K562 (cell line): ENCODE data around the gene MBD6. TPM values are rescaled to one million over a fixed set of nuclear protein-coding genes. Genes with fewer than 3 reads are reported as not detected.

ENCODE experiments used
- ATAC-seq: fragments of 200-7000 bp; cut with Tn5 transposase; 3 replicates; pipeline ENCODE4 v1.9.1; 2020; ENCODE audit warnings: moderate library complexity
- BruUV-seq: library from RNA; stranded (reverse); fragments of 400-500 nt; replicated peaks from 2 replicates; lab custom pipeline; 2021; lab: Mats Ljungman, UMichigan
- CTCF ChIA-PET: fragments of 300-600 bp; formaldehyde crosslinking; extraction: SDS; loops from one replicate; lab custom pipeline; 2021; ENCODE audit warnings: low intra/inter-chr PET ratio; lab: Yijun Ruan, JAX
- POLR2A ChIA-PET: fragments of 300-600, 350-650 bp; sonication (Branson Sonifier 250); formaldehyde crosslinking; extraction: SDS; loops from one replicate; lab custom pipeline; 2021; ENCODE audit warnings: antibody characterized with exemption, inconsistent platforms; lab: Yijun Ruan, JAX
- DNase-seq, 4 experiments: peaks; one replicate each; pipeline versions ENCODE4 v3.0.0 to v3.0.0-alpha.2; 2011 to 2018; ENCODE audit warnings: low spot score in 3 of 4, mixed read lengths in 3 of 4; ENCODE audit errors: extremely low read depth in 1 of 4
- FAIRE-seq: peaks from 2 replicates; lab custom pipeline; 2011; peaks lifted over from hg19 to GRCh38; lab: Jason Lieb, UNC
- H2AFZ ChIP-seq: 2 replicates; pipeline ENCODE4 v1.6.0; 2011; ENCODE audit warnings: low read depth, low read length, control low read depth, inconsistent platforms
- H3K27ac ChIP-seq: fragments of 200-600 bp; 3 replicates; pipeline ENCODE4 v1.8.0; 2011; ENCODE audit warnings: low read depth, mild to moderate bottlenecking, control low read depth, inconsistent platforms, low read length, moderate library complexity, mixed read lengths; ENCODE audit errors: extremely low read depth
- H3K27me3 ChIP-seq, 2 experiments: fragments of 300-600 bp in 1 of 2; 2 replicates in 1 of 2; 3 replicates in 1 of 2; pipeline versions ENCODE4 v1.6.0 to v1.8.0; 2011; ENCODE audit warnings: inconsistent platforms in 2 of 2, low read length in 2 of 2, mild to moderate bottlenecking in 1 of 2, mixed read lengths in 1 of 2, moderate library complexity in 1 of 2; ENCODE audit not compliant: control insufficient read depth in 2 of 2, insufficient read depth in 2 of 2
- H3K36me3 ChIP-seq: fragments of 300-600 bp; 3 replicates; pipeline ENCODE4 v1.8.0; 2011; ENCODE audit warnings: mild to moderate bottlenecking, low read length, inconsistent platforms; ENCODE audit not compliant: control insufficient read depth, insufficient read depth
- H3K4me1 ChIP-seq, 2 experiments: fragments of 200-600 bp in 1 of 2; replicated peaks in 1 of 2; 2 replicates in 1 of 2; 3 replicates in 1 of 2; pipeline versions ENCODE4 v1.5.1 to v1.8.0; 2011; ENCODE audit warnings: inconsistent platforms in 2 of 2, low read length in 2 of 2, mild to moderate bottlenecking in 1 of 2, mixed read lengths in 1 of 2, moderate library complexity in 1 of 2; ENCODE audit not compliant: control insufficient read depth in 2 of 2, insufficient read depth in 2 of 2
- H3K4me2 ChIP-seq: 2 replicates; pipeline ENCODE4 v1.6.1; 2011; ENCODE audit warnings: low read length, control low read depth, inconsistent platforms, mixed read lengths; ENCODE audit not compliant: insufficient read depth
- H3K4me3 ChIP-seq: fragments of 200-600 bp; sonication (generic), shearing (Covaris generic); 2 replicates; pipeline ENCODE4 v1.5.1; 2016; ENCODE audit warnings: control low read depth, inconsistent platforms
- H3K79me2 ChIP-seq: fragments of 200-600 bp; 3 replicates; pipeline ENCODE4 v1.8.0; 2011; ENCODE audit warnings: low read length, inconsistent platforms; ENCODE audit not compliant: control insufficient read depth, insufficient read depth
- H3K9ac ChIP-seq, 2 experiments: 2 replicates each; pipeline versions ENCODE4 v1.6.0 to v1.6.1; 2011; ENCODE audit warnings: low read depth in 2 of 2, low read length in 2 of 2, control low read depth in 1 of 2, inconsistent platforms in 1 of 2, mild to moderate bottlenecking in 1 of 2, mixed read lengths in 1 of 2; ENCODE audit not compliant: insufficient read depth in 1 of 2
- H3K9me1 ChIP-seq: one replicate; pipeline ENCODE4 v1.6.0; 2011; ENCODE audit warnings: inconsistent platforms, mild to moderate bottlenecking, low read length, moderate library complexity; ENCODE audit not compliant: control insufficient read depth, insufficient read depth
- H3K9me3 ChIP-seq: replicated peaks from 2 replicates; pipeline ENCODE4 v1.5.1; 2011; ENCODE audit warnings: low read depth, low read length, inconsistent platforms; ENCODE audit not compliant: control insufficient read depth, insufficient read depth
- H4K20me1 ChIP-seq: replicated peaks from 2 replicates; pipeline ENCODE4 v1.6.1; 2011; ENCODE audit warnings: low read length, inconsistent platforms, mixed read lengths; ENCODE audit not compliant: control insufficient read depth, insufficient read depth
- CBFB ChIP-seq: sonication (generic); formaldehyde crosslinking; IDR thresholded peaks from 2 replicates; pipeline ENCODE4 v1.4.0; 2020; ENCODE audit warnings: mild to moderate bottlenecking, missing genetic modification reagents
- CHCHD3 ChIP-seq: fragments of 250-450 bp; sonication (Bioruptor Pico); IDR thresholded peaks from 2 replicates; pipeline ENCODE4 v2.1.2; 2022; ENCODE audit warnings: mild to moderate bottlenecking
- CTCF ChIP-seq, 3 experiments: IDR thresholded peaks in 2 of 3; conservative IDR thresholded peaks in 1 of 3; 2 replicates each; pipeline ENCODE4 v1.5.1; 2011 to 2012; ENCODE audit warnings: low read length in 3 of 3, mild to moderate bottlenecking in 3 of 3, control low read depth in 2 of 3, improper control_type of control experiment in 1 of 3, inconsistent platforms in 1 of 3, low read depth in 1 of 3, mixed read lengths in 1 of 3, moderate library complexity in 1 of 3; ENCODE audit not compliant: insufficient read depth in 2 of 3
- FOXP4 ChIP-seq: sonication (generic); formaldehyde crosslinking; IDR thresholded peaks from 2 replicates; pipeline ENCODE4 v1.8.0; 2022; ENCODE audit warnings: mild to moderate bottlenecking, missing genetic modification reagents, borderline replicate concordance
- GATAD2B ChIP-seq: fragments of 450-650 bp; IDR thresholded peaks from 2 replicates; pipeline ENCODE4 v1.6.1; 2017; ENCODE audit warnings: mild to moderate bottlenecking, borderline replicate concordance
- KHSRP ChIP-seq: fragments of 450-650 bp; IDR thresholded peaks from 2 replicates; pipeline ENCODE4 v1.6.1; 2017
- KLF1 ChIP-seq: fragments of 450-650 bp; IDR thresholded peaks from 2 replicates; pipeline ENCODE4 v1.6.1; 2016; ENCODE audit warnings: missing genetic modification characterization, missing compliant biosample characterization
- PKNOX1 ChIP-seq: fragments of 450-650 bp; IDR thresholded peaks from 2 replicates; pipeline ENCODE4 v1.6.1; 2016
- POLR2A ChIP-seq: fragments of 450-650 bp; conservative IDR thresholded peaks from 2 replicates; pipeline ENCODE4 v1.6.1; 2016
- RAD51 ChIP-seq: fragments of 450-650 bp; IDR thresholded peaks from 2 replicates; pipeline ENCODE4 v1.7.1; 2016; ENCODE audit warnings: low read depth, mild to moderate bottlenecking, borderline replicate concordance
- RBM15 ChIP-seq: fragments of 200-400 bp; formaldehyde crosslinking; IDR thresholded peaks from 2 replicates; pipeline ENCODE4 v1.6.1; 2018; ENCODE audit warnings: mild to moderate bottlenecking, low read length, moderate library complexity; ENCODE audit not compliant: insufficient read depth
- TRIM28 ChIP-seq: fragments of 450-650 bp; IDR thresholded peaks from 2 replicates; pipeline ENCODE4 v1.6.1; 2017
- ZNF124 ChIP-seq: sonication (generic); formaldehyde crosslinking; IDR thresholded peaks from 2 replicates; pipeline ENCODE4 v1.8.1; 2022; ENCODE audit warnings: missing genetic modification reagents
- ZNF764 ChIP-seq: fragments of 250-450 bp; sonication (Bioruptor Pico); IDR thresholded peaks from 2 replicates; pipeline ENCODE4 v1.4.0; 2020; ENCODE audit warnings: low read depth, mild to moderate bottlenecking, moderate library complexity
- ZNF780A ChIP-seq: fragments of 250-450 bp; sonication (Bioruptor Pico); IDR thresholded peaks from 2 replicates; pipeline ENCODE4 v1.5.0; 2021; ENCODE audit warnings: mild to moderate bottlenecking
- WGBS: fragments of 100-300 bp; shearing (Covaris generic); methylation state at CpG from one replicate; pipeline ENCODE4 v1.1.6; 2016; ENCODE audit warnings: low coverage, mixed read lengths; ENCODE audit not compliant: insufficient coverage; ENCODE audit errors: missing lambda C conversion rate; 5-methylcytosine and 5-hydroxymethylcytosine counted together
- in situ Hi-C: fragments of 300-500 bp; cut with MboI; formaldehyde crosslinking; loops from 4 replicates; pipeline ENCODE4 v1.15.0; 2018; ENCODE audit warnings: inconsistent platforms, mixed read lengths
- intact Hi-C: fragments of 100-400 bp; cut with micrococcal nuclease; formaldehyde crosslinking; loops from 2 replicates; pipeline ENCODE4 v1.14.2; 2022
- polyA plus RNA-seq, 8 experiments: library from polyadenylated mRNA; depleted of rRNA in 4 of 8; stranded (reverse) in 5 of 8; unstranded in 3 of 8; fragments of >200 nt; fragmentation: Nextera tagmentation in 2 of 8; fragmentation: Illumina TruSeq in 1 of 8; extraction: Ambion mirVana in 2 of 8; extraction: Trizol in 1 of 8; gene quantifications; 2 replicates each; pipeline versions ENCODE4 v1.2.1 to v1.2.3, GENCODE V29; 2011 to 2014; ENCODE audit warnings: inconsistent platforms in 1 of 8, missing spikeins in 1 of 8
- total RNA-seq, 7 experiments: library from RNA; depleted of rRNA in 6 of 7; stranded (reverse); fragments of >200 nt in 6 of 7; fragmentation: Illumina TruSeq in 2 of 7; extraction: Trizol in 2 of 7; gene quantifications; 2 replicates each; pipeline versions ENCODE4 v1.2.1 to v1.2.3, GENCODE V29; 2011 to 2021; ENCODE audit warnings: low replicate concordance in 1 of 7
- TF ChIP-seq, protein P1 (sequence below): sonication (generic); formaldehyde crosslinking; IDR thresholded peaks from 2 replicates; pipeline ENCODE4 v1.4.0; 2020; ENCODE audit warnings: mild to moderate bottlenecking, missing genetic modification reagents

MBD6 gene
- total and polyA plus RNA-seq, 9 of the 15 experiments (the other 6 are each of a cell fraction or from before 2014, with no cell fraction given), result 2.0 to 54.8 (median 3.8) TPM

GRCh38 chr12:57491393-57492280 lies 31.0 kb upstream of the MBD6 start:
- Histone ChIP-seq H3K9ac (no peak overlapping the region), H3K27ac (no peak overlapping the region), H3K9me3 (no peaks in the 10 kb centered on the region), H3K79me2 (peaks cover 35% of the 10 kb centered on the region), H3K27me3 (no peaks in the 10 kb centered on the region), H3K9me1 (peaks cover 3% of the 10 kb centered on the region), H2AFZ (no peak overlapping the region), H3K4me2 (no peak overlapping the region), H3K4me1 (peaks cover 7 to 15% of the 10 kb centered on the region in 2 experiments), H3K4me3 (no peak overlapping the region), H3K36me3 (peaks cover 57% of the 10 kb centered on the region), H4K20me1 (0 out of 2 replicates have a peak, but pooled peaks cover 3% of the 10 kb centered on the region)
- WGBS, result 93% methylated on average over 14 of the region's 15 CpGs
- TSS peak; percentile 12 for BruUV-seq
- in situ Hi-C loops, result no loop called here
- FAIRE-seq (no peak), ATAC-seq (peak; percentile 36), DNase-seq (peak in 1 of 4 experiments; percentile 32)
- POLR2A ChIA-PET, result interaction anchor here (0.7 to 1.1 kb wide), 2 partner anchors 25 to 28 kb away, joined by 3 to 4 read pairs; partner anchors contain the start of gene DDIT3
- intact Hi-C loops, result no loop called here
- CTCF ChIA-PET, result no interaction called here
- TF ChIP-seq FOXP4 (CRISPR knock-in tag) (no peak), PKNOX1 (peak; percentile 48; the same call in 1 of the 2 replicates), ZNF124 (CRISPR knock-in tag) (no peak), GATAD2B (no peak), CTCF (IDR thresholded peaks at IDR 0.05 in 2 of 3, conservative IDR thresholded peaks at IDR 0.05 in 1 of 3; ENCODE audit: insufficient read depth in 2 of 3, low read depth in 1 of 3, low read length in 3 of 3) (peak; percentile 14 to 30 (median 30); a peak in 2 of 6 replicates), ZNF764 (CRISPR knock-in tag) (no peak), KLF1 (tag) (no peak), RAD51 (no peak), TRIM28 (no peak), KHSRP (no peak), CHCHD3 (CRISPR knock-in tag) (no peak), RBM15 (no peak), CBFB (CRISPR knock-in tag) (no peak), POLR2A (no peak), ZNF780A (CRISPR knock-in tag) (no peak)
- TF ChIP-seq, protein P1, sequence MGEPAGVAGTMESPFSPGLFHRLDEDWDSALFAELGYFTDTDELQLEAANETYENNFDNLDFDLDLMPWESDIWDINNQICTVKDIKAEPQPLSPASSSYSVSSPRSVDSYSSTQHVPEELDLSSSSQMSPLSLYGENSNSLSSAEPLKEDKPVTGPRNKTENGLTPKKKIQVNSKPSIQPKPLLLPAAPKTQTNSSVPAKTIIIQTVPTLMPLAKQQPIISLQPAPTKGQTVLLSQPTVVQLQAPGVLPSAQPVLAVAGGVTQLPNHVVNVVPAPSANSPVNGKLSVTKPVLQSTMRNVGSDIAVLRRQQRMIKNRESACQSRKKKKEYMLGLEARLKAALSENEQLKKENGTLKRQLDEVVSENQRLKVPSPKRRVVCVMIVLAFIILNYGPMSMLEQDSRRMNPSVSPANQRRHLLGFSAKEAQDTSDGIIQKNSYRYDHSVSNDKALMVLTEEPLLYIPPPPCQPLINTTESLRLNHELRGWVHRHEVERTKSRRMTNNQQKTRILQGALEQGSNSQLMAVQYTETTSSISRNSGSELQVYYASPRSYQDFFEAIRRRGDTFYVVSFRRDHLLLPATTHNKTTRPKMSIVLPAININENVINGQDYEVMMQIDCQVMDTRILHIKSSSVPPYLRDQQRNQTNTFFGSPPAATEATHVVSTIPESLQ (CRISPR knock-in tag), result no peak
